CD4-positive, alpha-beta T cell (primary cell): ENCODE data around the gene ELAC1. TPM values are rescaled to one million over a fixed set of nuclear protein-coding genes. Genes with fewer than 3 reads are reported as not detected.
A peak's percentile ranks its signal among the peaks of the same experiment; 100 is the strongest.

Source experiments
- ATAC-seq: fragments of 200-7000 bp; cut with Tn5 transposase; one replicate; pipeline ENCODE4 v1.10.0; 2022; ENCODE audit warnings: mild to moderate bottlenecking; ENCODE audit not compliant: poor library complexity
- CTCF ChIA-PET: fragments of 350-600 bp; sonication (Branson Sonifier 250); formaldehyde crosslinking; loops from one replicate; lab custom pipeline; 2021; ENCODE audit warnings: antibody characterized with exemption, inconsistent platforms; lab: Charles Lee
- POLR2A ChIA-PET: fragments of 350-600 bp; sonication (Branson Sonifier 250); formaldehyde crosslinking; loops from one replicate; lab custom pipeline; 2021; ENCODE audit warnings: antibody characterized with exemption, inconsistent platforms; lab: Charles Lee
- DNase-seq, 14 experiments: peaks; one replicate each; pipeline ENCODE4 v3.0.0-alpha.2; 2013 to 2020; ENCODE audit warnings: mixed read lengths in 2 of 14
- H3K27ac ChIP-seq, 2 donors: one replicate each; pipeline versions ENCODE4 v1.5.1 to v1.7.0; 2013; ENCODE audit warnings: low read length in 2 of 2, low read depth in 1 of 2, mild to moderate bottlenecking in 1 of 2
- H3K27me3 ChIP-seq, 2 experiments: 1 replicate in 1 of 2; 2 replicates in 1 of 2; pipeline versions ENCODE4 v1.6.1 to v1.7.0; 2013; ENCODE audit warnings: low read length in 2 of 2, control low read depth in 1 of 2, mild to moderate bottlenecking in 1 of 2, moderate library complexity in 1 of 2; ENCODE audit not compliant: insufficient read depth in 2 of 2, control insufficient read depth in 1 of 2
- H3K36me3 ChIP-seq: one replicate; pipeline ENCODE4 v1.6.1; 2013; ENCODE audit warnings: low read length, control low read depth; ENCODE audit not compliant: insufficient read depth
- H3K4me1 ChIP-seq: one replicate; pipeline ENCODE4 v1.6.1; 2013; ENCODE audit warnings: low read length, control low read depth; ENCODE audit not compliant: insufficient read depth
- H3K4me3 ChIP-seq: one replicate; pipeline ENCODE4 v1.5.1; 2013; ENCODE audit warnings: mild to moderate bottlenecking, low read length, moderate library complexity
- H3K9me3 ChIP-seq, 2 experiments: 1 replicate in 1 of 2; 2 replicates in 1 of 2; pipeline versions ENCODE4 v1.6.1 to v1.7.0; 2013; ENCODE audit warnings: low read length in 2 of 2, mild to moderate bottlenecking in 2 of 2, control low read depth in 1 of 2, moderate library complexity in 1 of 2; ENCODE audit not compliant: control insufficient read depth in 1 of 2, insufficient read depth in 1 of 2
- H3K27ac Mint-ChIP-seq: one replicate; pipeline ENCODE4 v1.8.0; 2020; ENCODE audit warnings: mixed read lengths
- H3K27me3 Mint-ChIP-seq: one replicate; pipeline ENCODE4 v1.8.0; 2021; ENCODE audit warnings: mixed read lengths
- H3K36me3 Mint-ChIP-seq: one replicate; pipeline ENCODE4 v1.8.0; 2021; ENCODE audit warnings: low read depth, mixed read lengths
- H3K4me1 Mint-ChIP-seq: one replicate; pipeline ENCODE4 v1.8.0; 2021; ENCODE audit warnings: low read depth, mixed read lengths
- H3K4me3 Mint-ChIP-seq: one replicate; pipeline ENCODE4 v1.8.0; 2020; ENCODE audit warnings: mild to moderate bottlenecking, mixed read lengths
- H3K9me3 Mint-ChIP-seq: one replicate; pipeline ENCODE4 v1.8.0; 2020; ENCODE audit warnings: mixed read lengths
- intact Hi-C, 2 experiments: fragments of 100-400 bp; cut with DNase I in 1 of 2; cut with micrococcal nuclease in 1 of 2; formaldehyde crosslinking; loops; one replicate each; pipeline versions ENCODE4 v1.15.1 to v1.9.0; 2023 to 2025; cut with DNase I, micrococcal nuclease
- polyA plus RNA-seq, 2 donors: library from polyadenylated mRNA; unstranded; fragments of 120-200 nt; gene quantifications; one replicate each; pipeline ENCODE4 v1.2.1, GENCODE V29; 2013
- total RNA-seq, 174 experiments: library from RNA in 2 of 174; stranded (reverse) in 2 of 174; gene quantifications; one replicate each; pipeline ENCODE4 v1.2.3 and lab custom pipeline; 2021 to 2026
- TF ChIP-seq, protein P1 (sequence below): fragments of 200-600 bp; IDR thresholded peaks from one replicate; pipeline ENCODE4 v1.8.0; 2022; ENCODE audit warnings: antibody characterized with exemption, mild to moderate bottlenecking

The ELAC1 gene, protein sequence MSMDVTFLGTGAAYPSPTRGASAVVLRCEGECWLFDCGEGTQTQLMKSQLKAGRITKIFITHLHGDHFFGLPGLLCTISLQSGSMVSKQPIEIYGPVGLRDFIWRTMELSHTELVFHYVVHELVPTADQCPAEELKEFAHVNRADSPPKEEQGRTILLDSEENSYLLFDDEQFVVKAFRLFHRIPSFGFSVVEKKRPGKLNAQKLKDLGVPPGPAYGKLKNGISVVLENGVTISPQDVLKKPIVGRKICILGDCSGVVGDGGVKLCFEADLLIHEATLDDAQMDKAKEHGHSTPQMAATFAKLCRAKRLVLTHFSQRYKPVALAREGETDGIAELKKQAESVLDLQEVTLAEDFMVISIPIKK
- total RNA-seq (1 to 10 TPM; 3.0 to 4.6 TPM), total RNA-seq (lab: John Stamatoyannopoulos, UW) (4.5 to 15.8 (median 7.7) reads per million in 172 experiments)
- 10.1 TPM for polyA plus RNA-seq (2013, experiment 1 of 2)
- 10.3 TPM for polyA plus RNA-seq (2013, experiment 2 of 2)

DNA sequence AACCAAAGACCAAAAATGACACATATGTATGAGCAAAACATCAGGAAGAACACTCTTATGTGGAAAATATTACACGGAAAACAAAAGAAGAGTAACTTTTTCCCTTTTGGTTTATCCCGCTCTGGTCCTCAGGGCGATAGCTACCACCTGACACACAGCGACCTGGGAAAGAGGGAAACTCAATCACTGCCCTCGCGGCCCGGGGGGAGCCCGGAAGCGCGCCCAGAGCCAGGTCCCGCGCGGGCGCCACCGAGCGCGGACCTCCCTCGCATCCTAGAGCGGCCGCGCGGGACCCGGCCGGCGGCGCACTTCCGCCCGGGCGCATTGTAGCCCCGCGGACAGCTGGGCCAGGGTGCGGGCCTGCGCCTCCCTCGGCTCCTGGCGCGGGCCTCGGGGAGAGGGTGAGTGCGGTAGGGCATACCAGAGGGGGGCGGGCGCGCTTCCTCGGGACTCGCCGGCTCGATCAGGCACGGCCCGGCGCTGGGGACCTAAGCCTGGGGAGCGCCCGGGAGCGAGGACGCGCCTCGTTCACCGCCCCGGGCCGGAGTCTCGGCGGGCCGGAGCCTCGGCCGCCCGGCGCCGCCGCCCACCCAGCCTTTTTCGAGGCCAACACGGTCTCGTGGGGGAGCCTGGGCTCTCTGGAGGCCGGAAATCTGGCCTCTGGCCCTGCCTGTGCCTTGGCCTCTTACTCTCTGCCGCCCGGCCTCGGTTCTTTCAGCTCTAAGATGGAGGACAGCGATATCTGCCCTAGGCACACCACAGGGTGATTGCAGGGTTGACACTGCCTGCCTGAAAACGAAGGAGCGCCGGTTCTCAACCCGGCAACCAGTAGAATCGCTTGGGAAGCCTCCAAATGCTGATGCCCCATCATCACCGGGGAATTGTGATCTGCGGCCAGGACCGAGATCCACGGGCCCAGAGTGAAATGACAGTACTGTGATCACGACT lies at the start of gene ELAC1:
ELAC1 (plus strand) TSS at position 327 of the 948 bp plus-strand sequence. CDS start 6,365 bp downstream, outside the sequence.
- Histone ChIP-seq H3K4me3 (peak within 1 kb of the TSS; percentile 88), H3K9me3 (peaks cover 6% of the 10 kb centered on the region in 2 experiments), H3K36me3 (no peaks in the 10 kb centered on the region), H3K27ac (peak within 1 kb of the TSS; percentile 78 to 85), H3K4me1 (peaks cover 9% of the 10 kb centered on the region), H3K27me3 (no peaks in the 10 kb centered on the region)
- Mint-ChIP-seq H3K4me3 (peak within 1 kb of the TSS; percentile 96), H3K4me1 (peaks cover 37% of the 10 kb centered on the region), H3K27me3 (no peaks in the 10 kb centered on the region), H3K9me3 (peaks cover 6% of the 10 kb centered on the region), H3K27ac (peak within 1 kb of the TSS; percentile 83), H3K36me3 (peaks cover 5% of the 10 kb centered on the region)
- TF ChIP-seq, protein P1, sequence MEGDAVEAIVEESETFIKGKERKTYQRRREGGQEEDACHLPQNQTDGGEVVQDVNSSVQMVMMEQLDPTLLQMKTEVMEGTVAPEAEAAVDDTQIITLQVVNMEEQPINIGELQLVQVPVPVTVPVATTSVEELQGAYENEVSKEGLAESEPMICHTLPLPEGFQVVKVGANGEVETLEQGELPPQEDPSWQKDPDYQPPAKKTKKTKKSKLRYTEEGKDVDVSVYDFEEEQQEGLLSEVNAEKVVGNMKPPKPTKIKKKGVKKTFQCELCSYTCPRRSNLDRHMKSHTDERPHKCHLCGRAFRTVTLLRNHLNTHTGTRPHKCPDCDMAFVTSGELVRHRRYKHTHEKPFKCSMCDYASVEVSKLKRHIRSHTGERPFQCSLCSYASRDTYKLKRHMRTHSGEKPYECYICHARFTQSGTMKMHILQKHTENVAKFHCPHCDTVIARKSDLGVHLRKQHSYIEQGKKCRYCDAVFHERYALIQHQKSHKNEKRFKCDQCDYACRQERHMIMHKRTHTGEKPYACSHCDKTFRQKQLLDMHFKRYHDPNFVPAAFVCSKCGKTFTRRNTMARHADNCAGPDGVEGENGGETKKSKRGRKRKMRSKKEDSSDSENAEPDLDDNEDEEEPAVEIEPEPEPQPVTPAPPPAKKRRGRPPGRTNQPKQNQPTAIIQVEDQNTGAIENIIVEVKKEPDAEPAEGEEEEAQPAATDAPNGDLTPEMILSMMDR, result no peak
- ChIA-PET CTCF (interaction anchor here (0.8 to 1.2 kb wide), 2 partner anchors 38 to 62 kb away, joined by 3 read pairs; partner anchors contain the start of gene SMAD4), POLR2A (interaction anchor here (0.6 to 3.5 kb wide), 18 partner anchors 9 to 230 kb away, joined by 3 to 79 read pairs (median 4); partner anchors contain the start of genes ME2, MEX3C and SMAD4)
- DNase-seq (peak; percentile 43 to 86 (median 59)), ATAC-seq (peak; percentile 89)
- intact Hi-C loops, result loop anchor here (1.0 to 5.0 kb wide), 5 partner anchors 60 to 229 kb away; partner anchors contain the start of genes ME2 (in 1 of the 2) and MEX3C (in 1 of the 2)

DNA sequence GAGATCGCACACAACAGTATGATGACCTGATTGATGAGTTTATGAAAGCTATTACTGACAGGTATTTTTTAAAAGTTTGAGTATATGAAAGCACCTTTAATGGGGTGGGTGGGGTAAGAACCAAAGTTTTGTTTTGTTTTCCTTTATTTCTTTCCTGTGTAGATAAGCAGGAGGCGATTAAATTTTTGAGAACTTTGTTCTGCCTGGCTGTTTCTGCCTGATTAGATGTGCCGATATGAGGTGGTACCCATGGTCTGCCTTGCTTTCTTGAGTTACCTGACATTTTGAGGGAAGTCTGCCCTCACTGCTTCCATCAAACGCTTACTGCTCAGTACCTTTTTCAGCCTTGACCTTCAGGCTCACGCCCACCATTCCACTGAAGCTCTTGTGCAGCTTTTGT lies 49.7 kb upstream of the ELAC1 start:
- no peak overlapping the region for H3K27ac ChIP-seq
- H3K9me3 Mint-ChIP-seq, result no peaks in the 10 kb centered on the region
- DNase-seq, result no peak
- H3K36me3 Mint-ChIP-seq, result peaks cover 93% of the 10 kb centered on the region
- H3K27me3 ChIP-seq, result no peaks in the 10 kb centered on the region
- H3K4me3 ChIP-seq, result no peak overlapping the region
- no peak for ATAC-seq
- no peak overlapping the region for H3K4me3 Mint-ChIP-seq
- no peaks in the 10 kb centered on the region for H3K4me1 ChIP-seq
- intact Hi-C loops, result loop anchor here in 1 of 2 experiments (2.0 to 10.0 kb wide), 2 partner anchors 51 to 93 kb away; partner anchors contain the start of gene MRO
- ChIA-PET CTCF (no interaction called here), POLR2A (no interaction called here)
- H3K27ac Mint-ChIP-seq, result no peak overlapping the region
- TF ChIP-seq, protein P1, result no peak
- no peaks in the 10 kb centered on the region for H3K9me3 ChIP-seq
- peaks cover 6% of the 10 kb centered on the region for H3K4me1 Mint-ChIP-seq
- no peaks in the 10 kb centered on the region for H3K27me3 Mint-ChIP-seq
- peaks cover 64% of the 10 kb centered on the region for H3K36me3 ChIP-seq

DNA sequence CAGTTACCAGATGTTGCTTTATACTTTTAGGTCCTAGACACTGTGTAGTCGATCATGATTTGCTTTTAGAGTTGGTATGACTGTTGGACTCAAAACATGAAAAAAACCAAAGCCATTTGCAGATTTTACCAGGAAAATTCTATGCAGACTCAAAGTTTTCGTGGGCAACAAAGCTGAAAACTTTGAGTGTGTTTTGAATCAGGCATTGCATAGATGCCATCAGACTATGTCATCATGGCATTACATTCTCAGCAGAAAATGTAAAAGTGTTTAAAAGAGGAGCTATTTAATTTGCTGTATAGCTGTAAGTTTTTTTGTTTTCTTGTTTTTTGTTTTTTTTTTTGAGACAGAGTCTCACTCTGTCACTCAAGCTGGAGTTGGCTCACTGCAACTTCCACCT lies 43.5 kb upstream of the ELAC1 start:
- H3K36me3 ChIP-seq, result peaks cover 69% of the 10 kb centered on the region
- no peaks in the 10 kb centered on the region for H3K27me3 Mint-ChIP-seq
- no peaks in the 10 kb centered on the region for H3K4me1 ChIP-seq
- peaks cover 4% of the 10 kb centered on the region for H3K9me3 Mint-ChIP-seq
- no peak overlapping the region for H3K4me3 ChIP-seq
- no peaks in the 10 kb centered on the region for H3K9me3 ChIP-seq
- H3K27me3 ChIP-seq, result no peaks in the 10 kb centered on the region
- no peak overlapping the region for H3K27ac Mint-ChIP-seq
- no peak for ATAC-seq
- H3K4me1 Mint-ChIP-seq, result peaks cover 4% of the 10 kb centered on the region
- H3K4me3 Mint-ChIP-seq, result no peak overlapping the region
- H3K36me3 Mint-ChIP-seq, result peaks cover 93% of the 10 kb centered on the region
- intact Hi-C loops, result loop anchor here in 1 of 2 experiments (5.0 kb wide), 1 partner anchor 128 kb away; no protein-coding TSS in a partner anchor
- no peak for DNase-seq
- CTCF ChIA-PET, result interaction anchor here (0.6 kb wide), 1 partner anchor 26 kb away, joined by 3 read pairs; no protein-coding TSS in a partner anchor
- TF ChIP-seq, protein P1, result no peak
- POLR2A ChIA-PET, result no interaction called here
- no peak overlapping the region for H3K27ac ChIP-seq
